ENCODE measurements around the gene DENND1A. TPM values are rescaled to one million over a fixed set of nuclear protein-coding genes. Genes with fewer than 3 reads are reported as not detected.

DENND1A gene
- total and polyA plus RNA-seq, 2 experiments from 2014 or later, result 13.1 to 28.7 TPM

DNA sequence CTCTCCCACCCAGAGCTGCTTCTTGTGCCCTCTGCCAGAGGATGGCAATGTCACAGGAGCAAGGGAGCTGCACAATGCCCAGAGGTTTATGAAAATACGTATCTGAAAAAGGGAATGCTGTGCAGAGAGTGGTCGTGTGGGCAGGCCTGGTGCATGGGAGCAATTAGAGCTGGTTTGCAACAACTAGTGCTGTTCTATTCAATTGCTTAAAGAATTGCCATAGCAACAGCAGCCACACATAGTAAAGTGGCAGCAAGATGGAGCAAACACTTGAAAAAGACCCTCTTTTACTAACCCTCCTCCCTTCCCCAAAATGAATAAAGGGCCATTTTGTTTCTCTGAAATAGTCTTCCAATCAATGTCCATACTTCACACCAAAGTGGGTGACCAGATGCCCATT is 407.7 kb downstream of the DENND1A start (continued):
- TF ChIP-seq, protein P1, sequence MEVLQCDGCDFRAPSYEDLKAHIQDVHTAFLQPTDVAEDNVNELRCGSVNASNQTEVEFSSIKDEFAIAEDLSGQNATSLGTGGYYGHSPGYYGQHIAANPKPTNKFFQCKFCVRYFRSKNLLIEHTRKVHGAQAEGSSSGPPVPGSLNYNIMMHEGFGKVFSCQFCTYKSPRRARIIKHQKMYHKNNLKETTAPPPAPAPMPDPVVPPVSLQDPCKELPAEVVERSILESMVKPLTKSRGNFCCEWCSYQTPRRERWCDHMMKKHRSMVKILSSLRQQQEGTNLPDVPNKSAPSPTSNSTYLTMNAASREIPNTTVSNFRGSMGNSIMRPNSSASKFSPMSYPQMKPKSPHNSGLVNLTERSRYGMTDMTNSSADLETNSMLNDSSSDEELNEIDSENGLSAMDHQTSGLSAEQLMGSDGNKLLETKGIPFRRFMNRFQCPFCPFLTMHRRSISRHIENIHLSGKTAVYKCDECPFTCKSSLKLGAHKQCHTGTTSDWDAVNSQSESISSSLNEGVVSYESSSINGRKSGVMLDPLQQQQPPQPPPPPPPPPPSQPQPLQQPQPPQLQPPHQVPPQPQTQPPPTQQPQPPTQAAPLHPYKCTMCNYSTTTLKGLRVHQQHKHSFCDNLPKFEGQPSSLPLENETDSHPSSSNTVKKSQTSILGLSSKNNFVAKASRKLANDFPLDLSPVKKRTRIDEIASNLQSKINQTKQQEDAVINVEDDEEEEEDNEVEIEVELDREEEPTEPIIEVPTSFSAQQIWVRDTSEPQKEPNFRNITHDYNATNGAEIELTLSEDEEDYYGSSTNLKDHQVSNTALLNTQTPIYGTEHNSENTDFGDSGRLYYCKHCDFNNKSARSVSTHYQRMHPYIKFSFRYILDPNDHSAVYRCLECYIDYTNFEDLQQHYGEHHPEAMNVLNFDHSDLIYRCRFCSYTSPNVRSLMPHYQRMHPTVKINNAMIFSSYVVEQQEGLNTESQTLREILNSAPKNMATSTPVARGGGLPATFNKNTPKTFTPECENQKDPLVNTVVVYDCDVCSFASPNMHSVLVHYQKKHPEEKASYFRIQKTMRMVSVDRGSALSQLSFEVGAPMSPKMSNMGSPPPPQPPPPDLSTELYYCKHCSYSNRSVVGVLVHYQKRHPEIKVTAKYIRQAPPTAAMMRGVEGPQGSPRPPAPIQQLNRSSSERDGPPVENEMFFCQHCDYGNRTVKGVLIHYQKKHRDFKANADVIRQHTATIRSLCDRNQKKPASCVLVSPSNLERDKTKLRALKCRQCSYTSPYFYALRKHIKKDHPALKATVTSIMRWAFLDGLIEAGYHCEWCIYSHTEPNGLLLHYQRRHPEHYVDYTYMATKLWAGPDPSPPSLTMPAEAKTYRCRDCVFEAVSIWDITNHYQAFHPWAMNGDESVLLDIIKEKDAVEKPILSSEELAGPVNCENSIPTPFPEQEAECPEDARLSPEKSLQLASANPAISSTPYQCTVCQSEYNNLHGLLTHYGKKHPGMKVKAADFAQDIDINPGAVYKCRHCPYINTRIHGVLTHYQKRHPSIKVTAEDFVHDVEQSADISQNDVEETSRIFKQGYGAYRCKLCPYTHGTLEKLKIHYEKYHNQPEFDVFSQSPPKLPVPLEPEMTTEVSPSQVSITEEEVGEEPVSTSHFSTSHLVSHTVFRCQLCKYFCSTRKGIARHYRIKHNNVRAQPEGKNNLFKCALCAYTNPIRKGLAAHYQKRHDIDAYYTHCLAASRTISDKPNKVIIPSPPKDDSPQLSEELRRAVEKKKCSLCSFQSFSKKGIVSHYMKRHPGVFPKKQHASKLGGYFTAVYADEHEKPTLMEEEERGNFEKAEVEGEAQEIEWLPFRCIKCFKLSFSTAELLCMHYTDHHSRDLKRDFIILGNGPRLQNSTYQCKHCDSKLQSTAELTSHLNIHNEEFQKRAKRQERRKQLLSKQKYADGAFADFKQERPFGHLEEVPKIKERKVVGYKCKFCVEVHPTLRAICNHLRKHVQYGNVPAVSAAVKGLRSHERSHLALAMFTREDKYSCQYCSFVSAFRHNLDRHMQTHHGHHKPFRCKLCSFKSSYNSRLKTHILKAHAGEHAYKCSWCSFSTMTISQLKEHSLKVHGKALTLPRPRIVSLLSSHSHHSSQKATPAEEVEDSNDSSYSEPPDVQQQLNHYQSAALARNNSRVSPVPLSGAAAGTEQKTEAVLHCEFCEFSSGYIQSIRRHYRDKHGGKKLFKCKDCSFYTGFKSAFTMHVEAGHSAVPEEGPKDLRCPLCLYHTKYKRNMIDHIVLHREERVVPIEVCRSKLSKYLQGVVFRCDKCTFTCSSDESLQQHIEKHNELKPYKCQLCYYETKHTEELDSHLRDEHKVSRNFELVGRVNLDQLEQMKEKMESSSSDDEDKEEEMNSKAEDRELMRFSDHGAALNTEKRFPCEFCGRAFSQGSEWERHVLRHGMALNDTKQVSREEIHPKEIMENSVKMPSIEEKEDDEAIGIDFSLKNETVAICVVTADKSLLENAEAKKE (CRISPR knock-in tag; IDR thresholded peaks at IDR 0.05), result no peak

DNA sequence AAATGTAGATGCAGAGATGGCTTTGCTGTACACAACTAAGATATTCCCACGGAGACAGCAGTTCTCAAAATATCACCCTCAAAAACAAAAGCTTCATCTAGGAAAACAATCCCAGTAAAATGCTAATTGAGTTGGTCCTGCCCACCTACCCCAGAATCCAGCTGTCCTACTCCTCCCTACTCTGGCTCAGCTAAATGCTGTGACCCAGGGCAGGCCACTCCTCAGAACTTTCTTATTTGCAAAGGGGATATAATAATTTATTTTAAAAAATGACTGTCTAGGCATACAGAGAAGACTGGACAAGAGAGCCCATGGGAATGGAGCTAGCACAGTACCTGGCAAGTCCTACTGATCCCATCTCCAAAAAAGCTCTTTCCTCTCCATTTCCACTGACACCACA is 411.6 kb downstream of the DENND1A start:
- Histone ChIP-seq H2AFZ (no peak overlapping the region), H3K4me2 (no peak overlapping the region), H3K4me1 (ENCODE audit: insufficient read depth) (no peaks in the 10 kb centered on the region), H3K4me3 (no peak overlapping the region), H3K36me3 (ENCODE audit: insufficient read depth) (no peaks in the 10 kb centered on the region), H3K27me3 (ENCODE audit: insufficient read depth) (no peaks in the 10 kb centered on the region), H4K20me1 (replicated peaks; ENCODE audit: insufficient read depth) (peaks cover 2% of the 10 kb centered on the region), H3K79me2 (replicated peaks; ENCODE audit: insufficient read depth) (no peaks in the 10 kb centered on the region), H3K27ac (ENCODE audit: low read depth) (no peak overlapping the region), H3F3A (replicated peaks; ENCODE audit: low read depth) (no peaks in the 10 kb centered on the region), H3K9me2 (ENCODE audit: insufficient read depth) (no peaks in the 10 kb centered on the region)
- Mint-ChIP-seq H3K36me3 (ENCODE audit: low read depth) (no peaks in the 10 kb centered on the region), H3K4me3 (no peak overlapping the region), H3K9me3 (no peaks in the 10 kb centered on the region), H3K27me3 (ENCODE audit: insufficient read depth, low read depth, poor library complexity) (peaks cover 3% of the 10 kb centered on the region), H3K27ac (no peak overlapping the region), H3K4me1 (peaks cover 10% of the 10 kb centered on the region)
- DNase-seq (ENCODE audit: low spot score), result no peak
- no peak for ATAC-seq
- TF ChIP-seq NANOG (IDR thresholded peaks at IDR 0.05; ENCODE audit: borderline replicate concordance) (no peak), ZNF114 (CRISPR knock-in tag; IDR thresholded peaks at IDR 0.05) (no peak), POLR2AphosphoS5 (IDR thresholded peaks at IDR 0.05; ENCODE audit: low read depth) (no peak), STAT1 (IDR thresholded peaks at IDR 0.05; ENCODE audit: unreplicated experiment) (no peak), EZH2phosphoT487 (IDR thresholded peaks at IDR 0.05; ENCODE audit: unreplicated experiment) (no peak), ZNF331 (CRISPR knock-in tag; IDR thresholded peaks at IDR 0.05; ENCODE audit: low read depth) (no peak), CREB1 (CRISPR knock-in tag; IDR thresholded peaks at IDR 0.05; ENCODE audit: low read depth) (no peak)
- TF ChIP-seq, protein P2, sequence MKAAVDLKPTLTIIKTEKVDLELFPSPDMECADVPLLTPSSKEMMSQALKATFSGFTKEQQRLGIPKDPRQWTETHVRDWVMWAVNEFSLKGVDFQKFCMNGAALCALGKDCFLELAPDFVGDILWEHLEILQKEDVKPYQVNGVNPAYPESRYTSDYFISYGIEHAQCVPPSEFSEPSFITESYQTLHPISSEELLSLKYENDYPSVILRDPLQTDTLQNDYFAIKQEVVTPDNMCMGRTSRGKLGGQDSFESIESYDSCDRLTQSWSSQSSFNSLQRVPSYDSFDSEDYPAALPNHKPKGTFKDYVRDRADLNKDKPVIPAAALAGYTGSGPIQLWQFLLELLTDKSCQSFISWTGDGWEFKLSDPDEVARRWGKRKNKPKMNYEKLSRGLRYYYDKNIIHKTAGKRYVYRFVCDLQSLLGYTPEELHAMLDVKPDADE (IDR thresholded peaks at IDR 0.05), result no peak
- TF ChIP-seq, protein P1 (CRISPR knock-in tag; IDR thresholded peaks at IDR 0.05), result no peak
